ENCODE data around the gene TRIM37. TPM values are rescaled to one million over a fixed set of nuclear protein-coding genes. Genes with fewer than 3 reads are reported as not detected.
A peak's percentile ranks its signal among the peaks of the same experiment; 100 is the strongest.

The TRIM37 gene
- total RNA-seq, 1 donor from 2014 or later = 20.3 TPM

- Histone ChIP-seq H3K27me3 (no peaks in the 10 kb centered on the region), H3K36me3 (no peaks in the 10 kb centered on the region), H3K4me1 (peaks cover 16% of the 10 kb centered on the region), H3K27ac (no peak overlapping the region), H3K4me3 (peak overlapping the region; percentile 89), H3K9me3 (no peaks in the 10 kb centered on the region)
- ATAC-seq (no peak), DNase-seq (no peak)
- TF ChIP-seq CTCF (IDR thresholded peaks at IDR 0.05) = no peak
- intact Hi-C loops (cut with DNase I) = no loop called here
Observed at GRCh38 chr17:59108400-59109102, 1.9 kb upstream of the TRIM37 start.

- TF ChIP-seq CTCF (IDR thresholded peaks at IDR 0.05) = no peak
- Histone ChIP-seq H3K9me3 (no peaks in the 10 kb centered on the region), H3K27me3 (no peaks in the 10 kb centered on the region), H3K36me3 (peaks cover 11% of the 10 kb centered on the region), H3K27ac (peak overlapping the region; percentile 92), H3K4me3 (peak overlapping the region; percentile 89), H3K4me1 (peaks cover 16% of the 10 kb centered on the region)
- DNase-seq = no peak
- intact Hi-C loops (cut with DNase I) = no loop called here
- ATAC-seq = no peak
Observed at GRCh38 chr17:59107306-59107670, 608 bp upstream of the TRIM37 start.

GRCh38 chr17:59105852-59106462 lies 723 bp downstream of the TRIM37 start:
- H3K4me1 ChIP-seq = peaks cover 16% of the 10 kb centered on the region
- peak; percentile 84 for DNase-seq
- intact Hi-C loops (cut with DNase I) = no loop called here
- H3K27me3 ChIP-seq = no peaks in the 10 kb centered on the region
- peak overlapping the region; percentile 92 for H3K27ac ChIP-seq
- no peaks in the 10 kb centered on the region for H3K9me3 ChIP-seq
- peaks cover 16% of the 10 kb centered on the region for H3K36me3 ChIP-seq
- no peak for TF ChIP-seq CTCF (IDR thresholded peaks at IDR 0.05)
- H3K4me3 ChIP-seq = peak overlapping the region; percentile 89
- peak; percentile 59 for ATAC-seq

- TF ChIP-seq CTCF (IDR thresholded peaks at IDR 0.05) = no peak
- ATAC-seq = no peak
- no peaks in the 10 kb centered on the region for H3K27me3 ChIP-seq
- no peaks in the 10 kb centered on the region for H3K9me3 ChIP-seq
- peaks cover 36% of the 10 kb centered on the region for H3K36me3 ChIP-seq
- DNase-seq = no peak
- H3K4me3 ChIP-seq = no peak overlapping the region
- intact Hi-C loops (cut with DNase I) = no loop called here
- H3K27ac ChIP-seq = no peak overlapping the region
- H3K4me1 ChIP-seq = peaks cover 7% of the 10 kb centered on the region
Observed at GRCh38 chr17:59101178-59101577, 5.5 kb downstream of the TRIM37 start.

GRCh38 chr17:59097876-59098275 lies 8.8 kb downstream of the TRIM37 start:
- no peak overlapping the region for H3K27ac ChIP-seq
- intact Hi-C loops (cut with DNase I) = no loop called here
- no peaks in the 10 kb centered on the region for H3K27me3 ChIP-seq
- no peak for ATAC-seq
- peaks cover 10% of the 10 kb centered on the region for H3K4me1 ChIP-seq
- H3K36me3 ChIP-seq = peaks cover 31% of the 10 kb centered on the region
- no peak for DNase-seq
- no peaks in the 10 kb centered on the region for H3K9me3 ChIP-seq
- TF ChIP-seq CTCF (IDR thresholded peaks at IDR 0.05) = no peak
- no peak overlapping the region for H3K4me3 ChIP-seq
